SK-N-SH treated with all-trans-retinoic acid at 6 μM for 48 hours (cell line): ENCODE data around the gene CFAP45.

ENCODE experiments used
- BACH2 ChIP-seq: fragments of 250-450 bp; sonication (Bioruptor Pico); IDR thresholded peaks from 2 replicates; pipeline ENCODE4 v1.9.0; 2021; ENCODE audit warnings: mild to moderate bottlenecking, borderline replicate concordance
- TCF4 ChIP-seq: fragments of 250-450 bp; sonication (Bioruptor Pico); IDR thresholded peaks from 2 replicates; pipeline ENCODE4 v1.8.0; 2021; ENCODE audit warnings: mild to moderate bottlenecking, moderate library complexity, borderline replicate concordance
- TOX ChIP-seq: fragments of 250-450 bp; sonication (Bioruptor Pico); IDR thresholded peaks from 2 replicates; pipeline ENCODE4 v1.8.0; 2021; ENCODE audit warnings: mild to moderate bottlenecking, moderate library complexity, borderline replicate concordance
- ZC3H10 ChIP-seq: fragments of 250-450 bp; sonication (Bioruptor Pico); IDR thresholded peaks from 2 replicates; pipeline ENCODE4 v1.5.1; 2021; ENCODE audit warnings: mild to moderate bottlenecking, moderate library complexity
- ZFP3 ChIP-seq: fragments of 250-450 bp; sonication (Bioruptor Pico); IDR thresholded peaks from 2 replicates; pipeline ENCODE4 v1.5.0; 2020; ENCODE audit warnings: mild to moderate bottlenecking, moderate library complexity
- ZFP30 ChIP-seq: fragments of 450-650 bp; formaldehyde crosslinking; IDR thresholded peaks from 2 replicates; pipeline ENCODE4 v1.5.0; 2022; ENCODE audit warnings: mild to moderate bottlenecking, moderate library complexity
- ZNF565 ChIP-seq: fragments of 450-650 bp; formaldehyde crosslinking; conservative IDR thresholded peaks from 2 replicates; pipeline ENCODE4 v1.5.0; 2020; ENCODE audit warnings: low read depth, mild to moderate bottlenecking, moderate library complexity
- ZNF8 ChIP-seq: fragments of 450-650 bp; formaldehyde crosslinking; IDR thresholded peaks from 2 replicates; pipeline ENCODE4 v1.5.0; 2020; ENCODE audit warnings: mild to moderate bottlenecking, moderate library complexity
- TF ChIP-seq, protein P1 (sequence below): fragments of 250-450 bp; sonication (Bioruptor Pico); IDR thresholded peaks from 2 replicates; pipeline ENCODE4 v1.8.0; 2021; ENCODE audit warnings: low read depth, mild to moderate bottlenecking, moderate library complexity, borderline replicate concordance
- TF ChIP-seq, protein P2 (sequence below): fragments of 250-450 bp; sonication (Bioruptor Pico); IDR thresholded peaks from 2 replicates; pipeline ENCODE4 v1.5.1; 2021; ENCODE audit warnings: mild to moderate bottlenecking, moderate library complexity
- TF ChIP-seq, protein P3 (sequence below): fragments of 250-450 bp; sonication (Bioruptor Pico); IDR thresholded peaks from 2 replicates; pipeline ENCODE4 v1.8.0; 2020; ENCODE audit warnings: mild to moderate bottlenecking, moderate library complexity, borderline replicate concordance
- TF ChIP-seq, protein P4 (sequence below): fragments of 250-450 bp; sonication (Bioruptor Pico); IDR thresholded peaks from 2 replicates; pipeline ENCODE4 v1.5.1; 2020; ENCODE audit warnings: low read depth, mild to moderate bottlenecking, moderate library complexity
- TF ChIP-seq, protein P5 (sequence below): fragments of 250-450 bp; sonication (Bioruptor Pico); IDR thresholded peaks from 2 replicates; pipeline ENCODE4 v1.5.0; 2020; ENCODE audit warnings: mild to moderate bottlenecking, moderate library complexity

DNA sequence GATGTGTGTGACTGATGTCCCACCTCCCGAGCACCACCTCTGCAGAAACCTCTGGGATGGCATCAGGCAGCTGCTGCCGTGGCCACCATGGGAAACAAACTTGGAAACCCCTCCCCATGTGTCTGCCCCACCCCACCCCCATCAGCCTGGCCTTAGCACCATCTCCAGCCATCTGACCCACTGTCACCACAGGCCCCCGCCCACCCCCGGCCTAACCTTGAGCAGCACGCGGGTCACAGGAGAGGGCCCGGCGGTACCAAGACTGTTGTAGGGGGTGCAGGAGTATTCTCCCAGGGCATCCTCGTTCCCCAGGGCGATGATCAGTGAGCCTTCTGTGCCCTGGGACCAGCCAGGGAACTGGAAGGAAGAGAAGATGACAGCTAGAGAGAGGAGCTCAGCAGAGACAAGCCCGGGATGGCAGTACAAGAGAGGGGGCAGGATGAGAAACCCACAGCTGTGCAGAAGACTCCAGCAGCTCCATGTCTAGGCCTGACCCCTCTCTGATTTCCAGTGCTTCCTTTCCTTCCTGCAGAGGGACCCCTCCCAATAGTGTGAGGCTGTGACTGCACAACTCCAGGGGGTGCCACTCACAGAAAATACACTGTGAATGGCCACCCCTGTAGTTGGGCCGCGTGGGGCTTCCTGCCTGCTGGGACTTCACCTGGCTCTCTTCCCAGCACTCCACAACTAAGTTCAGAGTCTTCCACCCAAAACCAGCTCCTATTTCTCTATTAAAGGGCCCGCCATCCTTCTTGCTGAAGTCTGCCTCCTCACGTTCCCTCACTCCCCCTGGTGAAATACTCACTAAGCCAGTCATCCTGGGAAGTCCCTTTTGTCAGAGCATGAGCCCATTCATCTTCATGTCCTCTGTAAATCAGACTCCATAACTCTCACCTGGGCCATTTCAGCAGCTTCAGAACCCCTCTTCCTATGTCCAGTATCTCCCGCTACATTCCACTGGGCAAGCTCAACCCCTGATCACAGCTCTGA is 32.6 kb upstream of the CFAP45 start:
- TF ChIP-seq, protein P1, sequence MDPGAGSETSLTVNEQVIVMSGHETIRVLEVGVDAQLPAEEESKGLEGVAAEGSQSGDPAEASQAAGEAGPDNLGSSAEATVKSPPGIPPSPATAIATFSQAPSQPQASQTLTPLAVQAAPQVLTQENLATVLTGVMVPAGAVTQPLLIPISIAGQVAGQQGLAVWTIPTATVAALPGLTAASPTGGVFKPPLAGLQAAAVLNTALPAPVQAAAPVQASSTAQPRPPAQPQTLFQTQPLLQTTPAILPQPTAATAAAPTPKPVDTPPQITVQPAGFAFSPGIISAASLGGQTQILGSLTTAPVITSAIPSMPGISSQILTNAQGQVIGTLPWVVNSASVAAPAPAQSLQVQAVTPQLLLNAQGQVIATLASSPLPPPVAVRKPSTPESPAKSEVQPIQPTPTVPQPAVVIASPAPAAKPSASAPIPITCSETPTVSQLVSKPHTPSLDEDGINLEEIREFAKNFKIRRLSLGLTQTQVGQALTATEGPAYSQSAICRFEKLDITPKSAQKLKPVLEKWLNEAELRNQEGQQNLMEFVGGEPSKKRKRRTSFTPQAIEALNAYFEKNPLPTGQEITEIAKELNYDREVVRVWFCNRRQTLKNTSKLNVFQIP, result no peak
- TF ChIP-seq TOX (CRISPR knock-in tag) (no peak), BACH2 (no peak), ZFP30 (CRISPR knock-in tag) (no peak), ZNF565 (CRISPR knock-in tag) (no peak), TCF4 (CRISPR knock-in tag) (no peak), ZNF8 (CRISPR knock-in tag) (no peak), ZC3H10 (CRISPR knock-in tag) (no peak), ZFP3 (CRISPR knock-in tag) (no peak)
- TF ChIP-seq, protein P2, sequence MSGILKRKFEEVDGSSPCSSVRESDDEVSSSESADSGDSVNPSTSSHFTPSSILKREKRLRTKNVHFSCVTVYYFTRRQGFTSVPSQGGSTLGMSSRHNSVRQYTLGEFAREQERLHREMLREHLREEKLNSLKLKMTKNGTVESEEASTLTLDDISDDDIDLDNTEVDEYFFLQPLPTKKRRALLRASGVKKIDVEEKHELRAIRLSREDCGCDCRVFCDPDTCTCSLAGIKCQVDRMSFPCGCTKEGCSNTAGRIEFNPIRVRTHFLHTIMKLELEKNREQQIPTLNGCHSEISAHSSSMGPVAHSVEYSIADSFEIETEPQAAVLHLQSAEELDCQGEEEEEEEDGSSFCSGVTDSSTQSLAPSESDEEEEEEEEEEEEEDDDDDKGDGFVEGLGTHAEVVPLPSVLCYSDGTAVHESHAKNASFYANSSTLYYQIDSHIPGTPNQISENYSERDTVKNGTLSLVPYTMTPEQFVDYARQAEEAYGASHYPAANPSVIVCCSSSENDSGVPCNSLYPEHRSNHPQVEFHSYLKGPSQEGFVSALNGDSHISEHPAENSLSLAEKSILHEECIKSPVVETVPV, result no peak
- TF ChIP-seq, protein P3, sequence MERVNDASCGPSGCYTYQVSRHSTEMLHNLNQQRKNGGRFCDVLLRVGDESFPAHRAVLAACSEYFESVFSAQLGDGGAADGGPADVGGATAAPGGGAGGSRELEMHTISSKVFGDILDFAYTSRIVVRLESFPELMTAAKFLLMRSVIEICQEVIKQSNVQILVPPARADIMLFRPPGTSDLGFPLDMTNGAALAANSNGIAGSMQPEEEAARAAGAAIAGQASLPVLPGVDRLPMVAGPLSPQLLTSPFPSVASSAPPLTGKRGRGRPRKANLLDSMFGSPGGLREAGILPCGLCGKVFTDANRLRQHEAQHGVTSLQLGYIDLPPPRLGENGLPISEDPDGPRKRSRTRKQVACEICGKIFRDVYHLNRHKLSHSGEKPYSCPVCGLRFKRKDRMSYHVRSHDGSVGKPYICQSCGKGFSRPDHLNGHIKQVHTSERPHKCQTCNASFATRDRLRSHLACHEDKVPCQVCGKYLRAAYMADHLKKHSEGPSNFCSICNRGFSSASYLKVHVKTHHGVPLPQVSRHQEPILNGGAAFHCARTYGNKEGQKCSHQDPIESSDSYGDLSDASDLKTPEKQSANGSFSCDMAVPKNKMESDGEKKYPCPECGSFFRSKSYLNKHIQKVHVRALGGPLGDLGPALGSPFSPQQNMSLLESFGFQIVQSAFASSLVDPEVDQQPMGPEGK (CRISPR knock-in tag), result no peak
- TF ChIP-seq, protein P4, sequence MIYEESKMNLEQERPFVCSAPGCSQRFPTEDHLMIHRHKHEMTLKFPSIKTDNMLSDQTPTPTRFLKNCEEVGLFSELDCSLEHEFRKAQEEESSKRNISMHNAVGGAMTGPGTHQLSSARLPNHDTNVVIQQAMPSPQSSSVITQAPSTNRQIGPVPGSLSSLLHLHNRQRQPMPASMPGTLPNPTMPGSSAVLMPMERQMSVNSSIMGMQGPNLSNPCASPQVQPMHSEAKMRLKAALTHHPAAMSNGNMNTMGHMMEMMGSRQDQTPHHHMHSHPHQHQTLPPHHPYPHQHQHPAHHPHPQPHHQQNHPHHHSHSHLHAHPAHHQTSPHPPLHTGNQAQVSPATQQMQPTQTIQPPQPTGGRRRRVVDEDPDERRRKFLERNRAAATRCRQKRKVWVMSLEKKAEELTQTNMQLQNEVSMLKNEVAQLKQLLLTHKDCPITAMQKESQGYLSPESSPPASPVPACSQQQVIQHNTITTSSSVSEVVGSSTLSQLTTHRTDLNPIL, result no peak
- TF ChIP-seq, protein P5, sequence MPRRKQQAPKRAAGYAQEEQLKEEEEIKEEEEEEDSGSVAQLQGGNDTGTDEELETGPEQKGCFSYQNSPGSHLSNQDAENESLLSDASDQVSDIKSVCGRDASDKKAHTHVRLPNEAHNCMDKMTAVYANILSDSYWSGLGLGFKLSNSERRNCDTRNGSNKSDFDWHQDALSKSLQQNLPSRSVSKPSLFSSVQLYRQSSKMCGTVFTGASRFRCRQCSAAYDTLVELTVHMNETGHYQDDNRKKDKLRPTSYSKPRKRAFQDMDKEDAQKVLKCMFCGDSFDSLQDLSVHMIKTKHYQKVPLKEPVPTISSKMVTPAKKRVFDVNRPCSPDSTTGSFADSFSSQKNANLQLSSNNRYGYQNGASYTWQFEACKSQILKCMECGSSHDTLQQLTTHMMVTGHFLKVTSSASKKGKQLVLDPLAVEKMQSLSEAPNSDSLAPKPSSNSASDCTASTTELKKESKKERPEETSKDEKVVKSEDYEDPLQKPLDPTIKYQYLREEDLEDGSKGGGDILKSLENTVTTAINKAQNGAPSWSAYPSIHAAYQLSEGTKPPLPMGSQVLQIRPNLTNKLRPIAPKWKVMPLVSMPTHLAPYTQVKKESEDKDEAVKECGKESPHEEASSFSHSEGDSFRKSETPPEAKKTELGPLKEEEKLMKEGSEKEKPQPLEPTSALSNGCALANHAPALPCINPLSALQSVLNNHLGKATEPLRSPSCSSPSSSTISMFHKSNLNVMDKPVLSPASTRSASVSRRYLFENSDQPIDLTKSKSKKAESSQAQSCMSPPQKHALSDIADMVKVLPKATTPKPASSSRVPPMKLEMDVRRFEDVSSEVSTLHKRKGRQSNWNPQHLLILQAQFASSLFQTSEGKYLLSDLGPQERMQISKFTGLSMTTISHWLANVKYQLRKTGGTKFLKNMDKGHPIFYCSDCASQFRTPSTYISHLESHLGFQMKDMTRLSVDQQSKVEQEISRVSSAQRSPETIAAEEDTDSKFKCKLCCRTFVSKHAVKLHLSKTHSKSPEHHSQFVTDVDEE, result no peak
